ENCODE measurements around the gene UCK1.

DNA sequence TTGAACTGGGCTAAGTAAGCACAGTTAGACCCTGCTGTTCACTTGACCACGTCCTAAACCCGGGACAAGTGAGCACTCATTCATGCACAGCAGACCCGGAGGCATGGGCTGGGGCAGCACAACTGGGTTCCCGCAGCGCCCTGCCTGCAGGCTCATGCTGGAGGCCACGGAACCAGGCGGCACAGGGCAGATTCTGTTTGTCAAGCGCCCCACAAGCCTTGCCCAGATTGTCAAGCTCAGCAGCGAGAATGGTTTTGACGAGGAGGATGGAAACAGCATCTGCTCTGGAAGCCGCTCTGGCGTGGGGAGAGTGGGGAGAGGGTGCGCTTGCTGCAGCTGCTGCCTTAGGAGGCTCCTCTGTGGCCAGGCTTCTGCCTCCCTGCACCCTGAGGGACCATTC is 47.0 kb upstream of the UCK1 start:
- TF ChIP-seq CTCF (conservative IDR thresholded peaks at IDR 0.05) (no peak), ZFX (IDR thresholded peaks at IDR 0.05) (no peak)
